ENCODE results near the gene WNT9B.
"Not testable (repeated sequence)": the region's sequence is repeated elsewhere in the genome, so short reads cannot be mapped to it uniquely, and the experiment has no call there.

The WNT9B gene

DNA sequence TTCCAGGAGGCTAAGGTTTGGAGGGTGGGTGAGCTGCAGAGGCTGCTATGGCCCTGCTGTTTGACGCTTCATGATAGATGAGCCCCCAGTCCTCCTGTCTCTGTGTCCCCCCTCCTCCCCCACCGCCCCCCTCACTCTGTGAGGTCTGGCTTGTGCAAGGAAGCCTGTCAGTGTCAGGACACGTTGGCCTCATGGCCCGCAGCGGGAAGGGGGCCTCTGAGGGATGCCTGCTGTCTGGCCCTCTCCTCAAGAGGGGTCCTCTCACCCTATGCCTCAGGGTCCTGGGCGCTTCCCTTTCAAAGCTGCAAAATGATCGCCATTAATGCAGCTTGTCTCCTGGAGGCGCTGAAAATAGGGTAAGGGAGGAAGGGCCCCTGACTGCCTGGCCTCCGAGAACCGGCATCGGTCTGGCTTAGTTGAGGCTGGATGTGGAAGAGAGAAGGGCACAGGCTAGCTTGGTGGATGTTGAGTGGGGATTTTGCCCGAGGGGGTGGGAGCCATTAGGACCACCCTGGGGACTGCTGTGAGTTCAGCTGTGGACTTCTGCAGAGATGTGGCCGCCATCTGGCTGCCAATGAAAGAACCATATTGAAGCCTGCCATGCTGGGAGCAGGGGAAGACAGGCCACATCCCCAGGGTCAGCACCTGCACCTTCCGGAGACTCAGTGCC is 56.8 kb downstream of the WNT9B start:
- DNase-seq (ENCODE audit: low read depth in 2 of 2), result no peak

DNA sequence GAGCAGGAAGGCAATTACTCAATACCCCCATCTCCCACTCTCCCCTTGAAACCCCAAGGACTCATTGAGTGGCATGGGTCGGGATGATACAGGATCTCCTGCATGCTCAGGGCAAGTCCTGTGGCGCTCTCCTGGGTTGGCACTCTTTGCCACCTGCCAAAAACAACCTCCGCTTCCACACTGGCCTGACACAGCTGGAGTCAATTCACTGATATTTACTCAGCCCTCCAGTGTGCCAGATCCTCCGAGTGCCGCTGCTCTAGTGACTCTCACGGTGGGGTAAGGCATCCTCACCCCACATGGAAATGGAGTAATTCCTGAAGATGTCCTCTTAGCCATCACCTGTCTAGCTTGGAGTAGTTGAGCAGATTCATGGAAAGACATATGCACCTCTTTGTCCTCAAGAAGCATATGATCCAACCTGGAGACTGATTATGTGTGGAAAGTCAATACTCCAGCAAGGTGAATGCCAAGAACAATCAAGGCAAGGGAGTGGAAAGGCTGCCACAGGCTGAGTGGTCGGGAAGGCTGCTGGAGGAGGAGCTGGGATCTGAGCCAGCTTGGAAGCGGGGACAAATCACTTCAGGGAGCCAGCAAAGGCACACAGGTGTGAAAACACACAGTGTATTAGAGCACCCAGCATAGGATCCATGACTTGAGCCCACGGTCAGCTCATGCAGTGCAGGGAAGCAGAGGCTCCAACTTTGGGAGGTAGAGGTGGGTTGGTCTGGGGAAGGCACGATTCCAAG is 59.0 kb downstream of the WNT9B start:
- no peak for DNase-seq (ENCODE audit: low read depth in 2 of 2)

DNA sequence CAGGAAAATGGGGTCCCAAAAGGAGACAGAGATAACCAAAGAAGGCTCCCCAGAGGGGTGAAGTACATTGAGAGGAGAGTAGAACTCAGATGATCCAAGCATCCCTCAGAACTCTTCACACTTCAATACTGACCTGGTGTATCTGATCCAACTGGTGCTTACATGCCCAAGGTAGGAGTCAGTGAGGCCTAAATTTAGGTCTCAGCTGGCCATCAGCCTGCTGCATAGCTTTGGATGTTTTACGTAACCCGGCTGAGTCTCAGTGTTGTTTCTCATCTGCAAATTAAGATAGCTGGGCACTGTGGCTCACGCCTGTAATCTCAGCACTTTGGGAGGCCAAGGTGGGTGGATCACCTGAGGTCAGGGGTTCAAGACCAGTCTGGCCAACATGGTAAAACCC is 59.9 kb downstream of the WNT9B start:
- no peak for DNase-seq (ENCODE audit: low read depth in 2 of 2)

DNA sequence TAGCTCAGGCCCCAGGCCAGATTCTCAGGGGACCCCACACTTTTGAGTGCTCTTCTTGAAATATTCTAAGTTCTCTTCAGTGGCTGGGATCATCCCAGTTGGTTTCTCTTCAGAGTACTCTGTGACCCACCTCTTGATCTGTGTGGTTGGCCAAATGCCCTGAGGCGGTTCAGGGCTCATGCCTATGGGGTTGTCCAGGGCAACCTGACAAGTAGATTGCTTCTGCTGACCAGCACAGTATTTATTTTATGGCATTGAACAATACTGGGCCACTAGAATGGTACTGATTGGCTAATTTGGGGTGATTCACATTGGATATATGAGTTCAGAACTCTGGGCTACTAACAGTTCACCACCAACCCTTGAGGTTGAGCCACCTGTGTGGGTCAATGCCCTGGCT is 64.2 kb downstream of the WNT9B start:
- no peak for DNase-seq (ENCODE audit: low read depth in 2 of 2)

DNA sequence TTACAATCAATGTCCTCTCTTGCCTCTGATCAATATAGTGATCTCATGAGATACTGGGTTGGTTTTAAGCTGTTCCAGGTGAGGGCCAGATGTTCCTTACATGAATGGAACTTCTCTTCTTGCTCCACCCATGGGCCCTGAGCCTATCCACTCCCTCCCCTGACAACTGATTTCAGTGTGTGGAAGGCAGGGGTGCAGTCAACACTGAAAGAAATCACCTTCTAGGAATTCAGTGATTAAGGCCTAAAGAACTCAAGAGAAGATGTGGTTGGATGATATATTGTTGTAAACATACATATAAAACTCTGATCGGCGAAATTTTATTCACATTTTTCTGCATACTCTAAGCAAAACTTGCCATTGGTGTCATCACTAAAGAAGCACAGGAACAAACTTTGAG is 64.8 kb downstream of the WNT9B start:
- no peak for DNase-seq (ENCODE audit: low read depth in 2 of 2)

DNA sequence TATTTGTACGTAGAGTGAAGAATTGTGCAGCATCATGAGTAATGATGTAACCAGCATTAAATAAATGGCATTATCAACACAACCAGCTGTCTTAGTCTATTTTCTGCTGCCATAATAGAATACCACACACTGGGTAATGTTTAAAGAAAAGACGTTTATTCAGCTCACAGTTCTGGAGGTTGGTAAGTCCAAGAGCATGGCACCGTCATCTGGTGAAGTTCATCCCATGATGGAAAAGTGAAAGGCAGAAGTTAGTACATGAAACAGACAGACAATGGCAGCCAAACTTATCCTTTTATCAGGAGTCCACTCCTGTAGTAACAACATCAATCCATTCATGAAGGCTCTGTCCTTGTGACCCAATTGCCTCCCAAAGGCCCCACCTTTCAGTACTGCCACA is 65.2 kb downstream of the WNT9B start:
- no peak for DNase-seq (ENCODE audit: low read depth in 2 of 2)

DNA sequence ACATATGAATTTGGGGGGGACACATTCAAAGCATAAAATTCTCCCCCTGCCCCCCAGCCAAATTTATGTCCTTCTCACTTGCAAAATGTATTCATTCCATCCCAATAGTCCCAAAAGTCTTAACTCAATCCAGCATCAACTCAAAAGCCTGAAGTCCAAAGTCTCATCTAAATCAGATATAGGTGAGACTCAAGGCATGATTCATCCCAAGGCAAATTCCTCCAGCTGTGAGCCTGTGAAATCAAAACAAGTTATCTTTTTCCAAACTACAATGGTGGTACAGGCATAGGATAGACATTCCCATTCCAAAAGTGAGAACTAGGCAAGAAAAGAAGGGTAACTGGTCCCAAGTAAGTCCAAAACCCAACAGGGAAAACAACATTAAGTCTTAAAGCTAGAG is 65.7 kb downstream of the WNT9B start:
- no peak for DNase-seq (ENCODE audit: low read depth in 2 of 2)

DNA sequence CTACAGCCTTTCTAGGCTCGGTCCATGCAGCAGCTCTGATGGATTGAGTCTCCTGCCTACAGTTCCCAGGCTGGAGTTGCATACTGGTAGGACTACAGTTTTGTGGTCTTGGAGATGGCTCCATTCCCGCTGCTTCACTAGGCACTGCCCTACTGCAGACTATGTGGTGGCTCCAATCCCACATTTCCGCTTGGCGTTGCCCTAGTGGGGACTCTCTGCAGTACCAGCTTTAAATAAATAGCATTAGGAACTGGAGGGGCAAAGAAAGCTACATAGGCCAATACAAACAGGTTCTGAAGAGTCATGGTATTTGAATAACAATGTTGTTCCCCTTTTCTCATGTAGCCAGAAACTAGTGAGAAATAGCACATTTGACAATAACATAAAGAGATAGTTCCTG is 66.1 kb downstream of the WNT9B start:
- DNase-seq (ENCODE audit: low read depth in 2 of 2), result no peak

DNA sequence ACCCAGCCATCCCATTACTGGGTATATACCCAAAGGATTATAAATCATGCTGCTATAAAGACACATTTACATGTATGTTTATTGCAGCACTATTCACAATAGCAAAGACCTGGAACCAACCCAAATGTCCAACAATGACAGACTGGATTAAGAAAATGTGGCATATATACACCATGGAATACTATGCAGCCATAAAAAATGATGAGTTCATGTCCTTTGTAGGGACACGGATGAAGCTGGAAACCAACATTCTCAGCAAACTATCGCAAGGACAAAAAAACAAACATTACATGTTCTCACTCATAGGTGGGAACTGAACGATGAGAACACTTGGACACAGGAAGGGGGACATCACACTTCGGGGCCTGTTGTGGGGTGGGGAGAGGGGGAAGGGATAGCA is 70.6 kb downstream of the WNT9B start:
- DNase-seq (ENCODE audit: low read depth in 2 of 2), result not testable (repeated sequence)

DNA sequence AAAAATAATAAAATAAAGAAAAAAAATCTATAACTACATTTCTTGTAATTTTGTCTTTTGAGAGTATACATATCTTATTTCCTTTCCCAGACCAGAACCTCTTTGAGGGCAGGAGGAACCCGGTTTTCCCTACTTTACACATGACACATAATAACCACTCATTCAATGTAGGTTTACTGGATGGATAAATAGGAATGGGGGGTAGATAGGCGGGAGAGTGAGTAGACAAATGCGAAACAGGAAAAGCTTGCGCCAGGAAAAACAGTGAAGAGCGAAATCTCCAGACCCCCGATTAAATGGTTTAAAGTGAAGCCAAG is 71.1 kb downstream of the WNT9B start:
- no peak for DNase-seq (ENCODE audit: low read depth in 2 of 2)

DNA sequence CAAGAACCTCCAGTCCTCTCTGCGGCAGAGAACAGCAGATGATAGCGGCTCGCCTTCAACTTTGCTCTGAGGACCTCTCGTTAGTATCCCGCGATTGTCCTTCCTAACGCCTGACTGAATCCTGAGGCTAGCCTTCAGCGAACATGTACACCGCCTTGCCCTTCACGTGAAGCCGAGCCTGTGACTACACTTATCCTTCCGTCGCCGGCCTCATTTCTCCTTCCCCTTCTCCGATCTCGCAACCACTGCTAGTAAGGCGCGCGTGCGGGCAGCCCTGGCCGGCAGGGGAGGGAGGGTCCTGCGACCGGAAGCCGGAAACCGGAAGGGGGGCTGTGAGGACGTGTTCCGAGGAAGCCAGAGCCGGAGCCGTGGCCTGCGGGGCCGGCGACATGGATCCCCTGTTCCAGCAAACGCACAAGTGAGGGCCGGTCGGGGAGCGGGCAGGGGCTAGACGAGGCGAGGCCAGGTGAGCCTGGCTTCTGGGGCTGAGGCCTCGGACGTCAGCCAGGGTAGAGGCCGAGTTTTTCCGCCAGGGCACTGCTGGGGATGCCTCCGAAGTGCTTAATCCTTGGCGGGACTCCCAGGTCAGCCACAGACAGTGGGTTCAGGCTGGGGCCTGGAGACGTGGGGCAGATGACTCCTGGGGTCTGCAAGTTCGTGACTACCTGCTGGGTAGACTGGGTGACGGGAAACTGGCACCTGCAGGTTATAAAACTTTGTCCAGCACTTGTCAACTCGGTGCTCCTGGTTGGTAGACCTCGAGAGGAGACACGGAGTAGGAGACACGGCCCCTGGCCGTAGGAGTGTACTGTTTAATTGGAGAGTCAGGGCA is 71.6 kb downstream of the WNT9B start, which contains the start of gene GOSR2:
Gene GOSR2 (plus strand): TSS at position 357 of the 832 bp plus-strand sequence. CDS start 33 bp downstream, at position 390.
- peak; percentile 80 to 83 for DNase-seq (ENCODE audit: low read depth in 2 of 2)

DNA sequence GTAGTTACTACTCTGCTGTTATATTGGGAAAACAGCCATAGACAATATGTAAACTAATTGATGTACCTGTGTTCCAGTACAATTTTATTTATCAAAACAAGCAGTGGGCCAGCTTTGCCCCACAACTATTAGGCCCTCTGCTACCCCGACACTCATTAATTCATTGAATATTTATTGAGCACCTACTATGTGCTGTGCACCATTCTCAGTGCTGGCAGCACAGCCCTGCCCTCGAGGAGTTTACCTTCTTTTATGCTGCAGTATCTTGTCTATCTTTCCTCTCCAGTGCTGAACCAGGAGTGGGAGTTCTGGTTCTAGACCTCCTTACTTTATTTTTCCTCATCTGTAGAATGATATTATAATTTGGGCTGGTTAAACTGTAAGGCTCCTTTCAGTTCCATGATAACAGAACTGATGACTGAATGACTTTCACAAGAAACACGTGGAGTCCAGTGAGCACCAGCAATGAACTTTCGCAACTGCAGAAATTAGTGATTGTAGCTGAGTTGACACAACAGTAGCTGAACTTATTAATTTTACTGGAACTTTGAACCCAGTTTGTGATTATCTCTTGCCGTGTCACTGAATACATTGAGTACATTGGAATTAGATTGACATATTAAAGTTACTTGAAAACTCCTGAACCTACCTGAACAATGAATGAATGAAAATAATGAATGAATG is 73.9 kb downstream of the WNT9B start:
- no peak for DNase-seq (ENCODE audit: low read depth in 2 of 2)

DNA sequence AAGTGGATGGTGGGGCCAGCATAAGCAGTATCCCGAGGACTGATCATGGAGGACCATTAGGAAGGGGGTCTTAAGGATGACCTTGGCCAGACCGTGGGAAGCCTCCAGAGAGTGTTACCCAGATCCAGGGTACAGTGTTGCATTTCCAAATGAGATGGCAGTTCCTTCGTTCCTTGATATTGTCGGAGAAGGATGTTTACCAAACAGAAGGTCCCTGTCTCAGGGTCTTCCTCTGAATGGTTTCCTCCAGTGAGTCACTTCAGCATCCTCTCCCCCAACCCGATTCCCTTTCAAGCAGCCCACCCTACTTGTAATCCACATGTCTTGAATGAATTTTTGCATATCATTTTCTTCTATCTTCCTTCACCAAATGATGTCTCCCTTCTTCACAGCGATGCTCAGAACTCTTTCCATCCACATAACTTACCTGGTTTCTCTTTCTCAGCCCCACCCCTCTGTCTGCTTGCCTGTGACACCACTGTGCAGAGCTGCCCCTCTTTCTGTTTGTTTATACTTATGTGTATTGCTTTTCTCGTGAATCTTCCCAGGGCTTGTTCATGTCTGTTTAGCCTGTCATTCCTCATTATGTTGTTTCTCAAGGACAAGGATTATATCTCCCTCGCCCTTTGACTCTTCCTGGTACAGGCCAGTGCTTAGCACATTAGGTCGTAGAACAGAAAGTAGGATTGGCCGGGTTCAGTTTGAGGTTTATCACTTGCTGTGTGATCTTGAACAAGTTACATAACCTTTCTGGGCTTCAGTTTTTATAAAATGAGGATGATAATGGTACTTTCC is 77.3 kb downstream of the WNT9B start:
- DNase-seq (ENCODE audit: low read depth in 2 of 2), result no peak

DNA sequence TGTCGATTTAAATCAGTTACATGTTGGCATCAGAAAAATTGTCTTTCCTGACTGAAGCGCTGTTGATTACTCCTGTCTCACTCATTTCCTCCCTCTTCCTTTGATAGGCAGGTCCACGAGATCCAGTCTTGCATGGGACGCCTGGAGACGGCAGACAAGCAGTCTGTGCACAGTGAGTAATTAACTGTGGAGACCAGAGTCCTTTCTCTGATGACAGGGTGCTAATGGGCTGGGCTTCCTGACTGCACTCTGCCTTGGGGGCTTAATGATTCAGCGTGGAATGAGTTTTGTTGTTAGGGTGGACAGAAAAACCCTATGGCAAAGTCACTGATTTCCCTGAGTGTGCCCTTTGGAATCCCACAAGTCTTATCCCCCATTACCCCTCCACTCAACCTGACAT is 78.0 kb downstream of the WNT9B start:
- DNase-seq (ENCODE audit: low read depth in 2 of 2), result no peak

DNA sequence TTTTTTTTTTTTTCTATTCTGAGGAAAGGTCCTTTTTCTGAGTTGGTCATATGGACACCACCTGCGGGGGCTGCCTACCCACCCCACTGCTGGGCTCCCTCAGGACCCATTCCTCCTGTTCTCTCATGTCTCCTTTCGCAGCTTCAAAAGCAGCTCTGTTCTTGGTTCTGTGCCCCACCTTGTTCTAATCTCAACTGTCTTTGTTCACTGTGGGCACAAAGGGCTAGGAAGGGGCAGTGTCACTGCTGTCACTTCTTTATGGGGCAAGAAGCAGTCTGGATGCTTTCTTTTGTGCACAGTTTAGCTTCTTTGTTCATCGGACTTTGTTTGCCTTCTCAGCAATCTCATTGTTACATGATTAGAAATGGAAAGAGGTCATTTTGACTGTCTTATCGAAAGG is 78.7 kb downstream of the WNT9B start:
- DNase-seq (ENCODE audit: low read depth in 2 of 2), result no peak

DNA sequence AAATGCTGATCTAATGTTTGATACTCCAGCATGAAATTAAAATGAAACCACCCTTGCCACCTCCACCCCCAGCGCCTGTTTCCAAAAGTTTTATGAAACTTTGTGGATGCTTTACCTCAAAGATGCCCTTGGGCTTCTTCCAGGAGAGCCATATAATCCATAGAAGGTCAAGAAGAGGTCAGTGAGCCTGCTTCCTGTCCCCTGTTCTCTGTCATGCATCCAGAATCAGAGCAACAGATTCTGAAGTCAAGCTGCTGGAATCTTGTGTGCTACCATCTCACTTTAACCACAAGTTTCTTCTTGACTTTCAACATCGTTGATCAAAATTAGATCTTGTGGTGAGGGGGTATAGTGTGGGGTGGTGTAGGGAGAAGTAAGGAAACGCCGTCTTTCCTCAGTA is 80.2 kb downstream of the WNT9B start:
- DNase-seq (ENCODE audit: low read depth in 2 of 2), result no peak

DNA sequence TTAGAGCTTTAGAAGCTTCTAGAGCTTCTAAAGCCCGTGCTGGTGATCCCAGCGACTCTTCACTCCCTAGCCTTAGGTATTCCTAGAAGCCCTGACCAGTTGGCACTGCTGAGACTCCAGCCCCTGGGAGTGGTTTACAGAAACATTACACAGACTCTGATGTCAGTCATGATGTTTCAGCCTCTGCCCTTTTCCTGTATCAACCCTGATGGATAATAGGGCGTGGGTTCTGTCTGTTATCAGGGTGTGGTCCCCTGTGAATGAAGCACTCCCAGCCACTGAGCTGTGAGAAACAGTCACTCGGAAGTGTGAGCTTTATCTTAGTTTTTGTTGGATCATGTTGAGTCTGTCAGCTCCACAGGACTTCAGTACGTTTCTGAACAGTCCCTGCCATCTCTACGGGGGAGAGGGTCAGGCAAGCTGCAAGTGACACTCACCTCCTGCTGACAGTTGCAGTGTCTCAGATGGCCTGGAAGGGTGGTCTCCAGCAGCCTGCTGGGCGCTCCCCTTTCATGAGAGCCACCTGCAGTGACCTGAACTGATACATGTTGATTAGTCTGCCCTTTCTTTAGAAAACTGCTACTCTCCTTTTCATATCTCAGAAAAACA is 84.4 kb downstream of the WNT9B start:
- no peak for DNase-seq (ENCODE audit: low read depth in 2 of 2)

Measured in stimulated activated CD8-positive, alpha-beta memory T cell treated with anti-CD3 and anti-CD28 coated beads, Interleukin-7, amount 100 ng/mL, for 4 hours (primary cell).